Measurements from ENCODE around the gene RASGRP3.
A peak's percentile ranks its signal among the peaks of the same experiment; 100 is the strongest.

The RASGRP3 gene

DNA sequence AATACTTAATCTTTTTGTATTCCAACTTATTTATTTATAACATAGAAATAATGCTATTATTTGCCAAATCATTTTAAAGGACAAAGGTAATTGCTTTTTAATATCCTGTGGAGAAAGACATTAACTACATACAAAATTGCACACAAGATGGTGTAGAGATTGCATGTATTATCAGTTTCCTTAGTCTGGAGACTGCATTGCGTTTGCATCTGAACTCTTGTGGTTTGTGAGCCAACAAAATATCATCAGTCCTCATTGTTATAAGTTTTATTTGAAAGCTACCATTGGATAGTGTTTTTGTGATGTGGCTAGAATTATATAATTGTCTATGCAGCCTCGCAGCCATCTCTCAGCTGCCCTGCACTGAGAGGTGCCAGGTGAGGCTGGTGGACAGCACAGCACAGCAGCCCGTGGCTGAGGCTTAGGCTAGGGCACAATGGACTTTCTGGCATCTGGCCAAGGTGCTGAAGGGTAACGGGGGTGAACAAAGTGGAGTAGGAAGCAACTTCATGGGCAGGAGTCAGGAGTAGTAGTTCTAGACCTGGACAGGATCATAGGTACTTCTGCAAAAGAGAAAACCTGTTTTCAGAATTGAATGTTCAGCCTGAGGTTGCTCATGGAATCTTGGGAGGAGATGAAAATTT is 15.1 kb downstream of the RASGRP3 start:
- Histone ChIP-seq H3K9me3 (ENCODE audit: control insufficient read depth in 5 of 5, low read length in 5 of 5) (peaks cover 0 to 3% (median 0%) of the 10 kb centered on the region in 5 donors), H3K4me1 (ENCODE audit: control insufficient read depth in 5 of 5, insufficient read depth in 5 of 5, low read length in 5 of 5) (no peaks in the 10 kb centered on the region), H3K27ac (ENCODE audit: low read depth, low read length) (no peak overlapping the region), H3K27me3 (ENCODE audit: control insufficient read depth in 5 of 5, insufficient read depth in 4 of 5, low read length in 5 of 5) (no peaks in the 10 kb centered on the region), H3K36me3 (ENCODE audit: control insufficient read depth in 5 of 5, insufficient read depth in 5 of 5, low read length in 5 of 5) (no peaks in the 10 kb centered on the region), H3K9ac (ENCODE audit: low read length in 5 of 5) (no peak overlapping the region), H3K4me3 (ENCODE audit: low read depth in 1 of 5, low read length in 5 of 5) (no peak overlapping the region)

DNA sequence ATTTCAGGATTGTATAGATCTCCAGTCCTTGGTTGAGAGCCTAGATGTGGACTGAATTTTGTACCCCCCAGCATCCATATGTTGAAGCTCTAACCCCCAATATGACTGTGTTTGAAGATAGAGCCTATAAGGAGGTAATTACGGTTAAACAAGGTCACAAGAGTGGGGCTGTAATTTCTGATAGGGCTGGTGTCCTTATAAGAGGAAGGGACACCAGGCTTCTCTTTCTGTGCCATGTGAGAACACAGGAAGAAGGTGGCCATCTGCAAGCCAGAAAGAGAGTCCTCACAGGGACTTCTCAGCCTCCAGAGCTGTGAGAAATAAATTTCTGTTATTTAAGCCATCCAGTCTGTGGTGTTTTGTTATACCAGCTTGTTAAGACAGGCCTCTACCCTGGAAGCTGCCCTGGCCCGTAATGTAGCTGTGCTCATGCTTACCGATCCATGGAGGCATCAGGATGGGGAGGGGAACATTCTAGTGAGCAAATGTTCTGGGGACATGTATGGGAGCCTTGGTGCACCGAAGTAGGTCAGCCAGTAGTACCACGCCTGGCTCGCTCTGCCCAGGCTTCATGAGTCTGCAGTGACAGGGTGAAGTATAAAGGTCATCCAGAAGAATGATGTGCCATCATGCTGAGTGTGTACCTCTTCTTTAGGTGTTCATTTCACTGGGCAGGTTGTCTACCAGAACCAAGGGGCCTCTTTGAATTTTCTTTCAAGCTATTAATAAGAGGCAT is 16.1 kb downstream of the RASGRP3 start:
- H3K4me1 ChIP-seq (ENCODE audit: control insufficient read depth in 5 of 5, insufficient read depth in 5 of 5, low read length in 5 of 5) = no peaks in the 10 kb centered on the region
- no peaks in the 10 kb centered on the region for H3K36me3 ChIP-seq (ENCODE audit: control insufficient read depth in 5 of 5, insufficient read depth in 5 of 5, low read length in 5 of 5)
- H3K27me3 ChIP-seq (ENCODE audit: control insufficient read depth in 5 of 5, insufficient read depth in 4 of 5, low read length in 5 of 5) = no peaks in the 10 kb centered on the region
- H3K4me3 ChIP-seq (ENCODE audit: low read depth in 1 of 5, low read length in 5 of 5) = no peak overlapping the region
- no peaks in the 10 kb centered on the region for H3K9me3 ChIP-seq (ENCODE audit: control insufficient read depth in 5 of 5, low read length in 5 of 5)
- H3K9ac ChIP-seq (ENCODE audit: low read length in 5 of 5) = no peak overlapping the region
- H3K27ac ChIP-seq (ENCODE audit: low read depth, low read length) = no peak overlapping the region

DNA sequence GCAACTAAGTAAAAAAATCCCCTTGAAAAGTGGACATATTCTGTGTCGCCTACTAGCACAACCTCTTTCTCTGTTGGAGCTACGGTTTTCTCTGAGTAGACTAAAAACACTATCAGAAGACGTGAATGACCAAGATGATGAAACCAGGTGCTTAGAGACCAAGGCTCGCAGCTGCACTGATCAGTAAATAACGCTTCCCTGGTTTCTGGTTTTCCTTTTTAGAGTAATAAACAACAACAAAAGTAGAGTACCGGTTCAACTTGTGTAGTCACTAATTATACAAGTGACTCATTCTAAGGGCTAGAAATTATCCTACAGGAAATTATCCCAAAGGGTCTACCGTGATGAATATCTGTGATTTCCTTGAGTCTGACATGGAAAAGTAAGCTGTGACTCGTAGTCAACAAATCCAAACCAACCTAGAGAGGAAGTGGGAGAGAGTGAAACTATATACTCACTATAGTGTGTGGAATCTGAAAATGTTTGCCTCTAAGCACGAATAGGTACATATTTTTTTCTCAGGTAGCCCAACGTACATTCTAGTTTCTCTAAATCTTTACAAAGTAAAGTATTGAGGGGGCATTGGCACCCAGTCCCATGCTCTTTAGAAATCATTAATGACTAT is 17.8 kb downstream of the RASGRP3 start:
- no peak overlapping the region for H3K27ac ChIP-seq (ENCODE audit: low read depth, low read length)
- no peaks in the 10 kb centered on the region for H3K36me3 ChIP-seq (ENCODE audit: control insufficient read depth in 5 of 5, insufficient read depth in 5 of 5, low read length in 5 of 5)
- H3K27me3 ChIP-seq (ENCODE audit: control insufficient read depth in 5 of 5, insufficient read depth in 4 of 5, low read length in 5 of 5) = no peaks in the 10 kb centered on the region
- no peaks in the 10 kb centered on the region for H3K9me3 ChIP-seq (ENCODE audit: control insufficient read depth in 5 of 5, low read length in 5 of 5)
- no peak overlapping the region for H3K9ac ChIP-seq (ENCODE audit: low read length in 5 of 5)
- no peak overlapping the region for H3K4me3 ChIP-seq (ENCODE audit: low read depth in 1 of 5, low read length in 5 of 5)
- no peaks in the 10 kb centered on the region for H3K4me1 ChIP-seq (ENCODE audit: control insufficient read depth in 5 of 5, insufficient read depth in 5 of 5, low read length in 5 of 5)

GRCh38 chr2:33494877-33495641 is 18.6 kb downstream of the RASGRP3 start:
- Histone ChIP-seq H3K27ac (ENCODE audit: low read depth, low read length) (no peak overlapping the region), H3K9me3 (ENCODE audit: control insufficient read depth in 5 of 5, low read length in 5 of 5) (no peaks in the 10 kb centered on the region), H3K4me3 (ENCODE audit: low read depth in 1 of 5, low read length in 5 of 5) (no peak overlapping the region), H3K4me1 (ENCODE audit: control insufficient read depth in 5 of 5, insufficient read depth in 5 of 5, low read length in 5 of 5) (no peaks in the 10 kb centered on the region), H3K36me3 (ENCODE audit: control insufficient read depth in 5 of 5, insufficient read depth in 5 of 5, low read length in 5 of 5) (no peaks in the 10 kb centered on the region), H3K9ac (ENCODE audit: low read length in 5 of 5) (no peak overlapping the region), H3K27me3 (ENCODE audit: control insufficient read depth in 5 of 5, insufficient read depth in 4 of 5, low read length in 5 of 5) (no peaks in the 10 kb centered on the region)

- Histone ChIP-seq H3K9me3 (ENCODE audit: control insufficient read depth in 5 of 5, low read length in 5 of 5) (no peaks in the 10 kb centered on the region), H3K4me3 (ENCODE audit: low read depth in 1 of 5, low read length in 5 of 5) (no peak overlapping the region), H3K4me1 (ENCODE audit: control insufficient read depth in 5 of 5, insufficient read depth in 5 of 5, low read length in 5 of 5) (no peaks in the 10 kb centered on the region), H3K27ac (ENCODE audit: low read depth, low read length) (no peak overlapping the region), H3K9ac (ENCODE audit: low read length in 5 of 5) (no peak overlapping the region), H3K36me3 (ENCODE audit: control insufficient read depth in 5 of 5, insufficient read depth in 5 of 5, low read length in 5 of 5) (no peaks in the 10 kb centered on the region), H3K27me3 (ENCODE audit: control insufficient read depth in 5 of 5, insufficient read depth in 4 of 5, low read length in 5 of 5) (no peaks in the 10 kb centered on the region)
These were observed 19.2 kb downstream of the RASGRP3 start for GRCh38 chr2:33495683-33496082.

DNA sequence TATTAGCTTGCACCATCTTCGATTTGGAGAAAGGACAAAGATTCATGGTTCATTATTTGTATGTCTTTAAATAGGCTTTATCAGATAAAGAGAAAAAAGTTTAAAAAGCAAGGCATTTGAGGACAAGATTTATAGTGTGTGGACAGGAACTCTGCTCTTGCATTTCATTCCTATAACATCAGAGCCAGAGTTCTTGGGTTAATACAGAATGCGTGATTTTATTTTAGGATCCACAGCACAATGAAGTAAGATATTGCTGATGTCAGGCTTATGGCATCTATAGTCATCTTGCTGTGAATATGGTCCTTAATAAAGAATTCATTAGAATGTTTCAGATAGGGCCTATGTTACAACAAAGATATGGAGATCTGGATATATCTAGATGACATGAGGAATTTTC is 19.7 kb downstream of the RASGRP3 start:
- no peak overlapping the region for H3K27ac ChIP-seq (ENCODE audit: low read depth, low read length)
- no peaks in the 10 kb centered on the region for H3K9me3 ChIP-seq (ENCODE audit: control insufficient read depth in 5 of 5, low read length in 5 of 5)
- H3K4me1 ChIP-seq (ENCODE audit: control insufficient read depth in 5 of 5, insufficient read depth in 5 of 5, low read length in 5 of 5) = no peaks in the 10 kb centered on the region
- H3K27me3 ChIP-seq (ENCODE audit: control insufficient read depth in 5 of 5, insufficient read depth in 4 of 5, low read length in 5 of 5) = no peaks in the 10 kb centered on the region
- H3K4me3 ChIP-seq (ENCODE audit: low read depth in 1 of 5, low read length in 5 of 5) = no peak overlapping the region
- no peaks in the 10 kb centered on the region for H3K36me3 ChIP-seq (ENCODE audit: control insufficient read depth in 5 of 5, insufficient read depth in 5 of 5, low read length in 5 of 5)
- H3K9ac ChIP-seq (ENCODE audit: low read length in 5 of 5) = peak overlapping the region in 1 of 5 donors; percentile 9

DNA sequence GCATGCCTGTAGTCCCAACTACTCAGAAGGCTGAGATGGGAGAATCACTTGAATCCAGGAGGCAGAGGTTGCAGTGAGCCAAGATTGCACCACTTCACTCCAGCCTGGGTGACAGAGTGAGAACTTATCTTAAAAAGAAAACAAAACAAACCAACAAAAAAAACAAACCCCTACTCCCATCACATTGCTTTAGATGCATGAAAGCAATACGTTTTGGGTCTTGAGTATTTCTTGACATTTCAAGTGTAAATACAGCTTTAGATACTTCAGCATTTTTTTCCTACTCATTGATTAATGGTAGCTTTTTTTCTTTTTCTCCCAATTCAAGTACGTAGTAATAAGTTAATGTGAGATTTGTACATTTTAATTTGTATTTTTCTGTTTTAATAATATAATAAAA is 20.3 kb downstream of the RASGRP3 start:
- Histone ChIP-seq H3K4me3 (ENCODE audit: low read depth in 1 of 5, low read length in 5 of 5) (no peak overlapping the region), H3K27me3 (ENCODE audit: control insufficient read depth in 5 of 5, insufficient read depth in 4 of 5, low read length in 5 of 5) (no peaks in the 10 kb centered on the region), H3K4me1 (ENCODE audit: control insufficient read depth in 5 of 5, insufficient read depth in 5 of 5, low read length in 5 of 5) (no peaks in the 10 kb centered on the region), H3K27ac (ENCODE audit: low read depth, low read length) (no peak overlapping the region), H3K36me3 (ENCODE audit: control insufficient read depth in 5 of 5, insufficient read depth in 5 of 5, low read length in 5 of 5) (no peaks in the 10 kb centered on the region), H3K9ac (ENCODE audit: low read length in 5 of 5) (no peak overlapping the region), H3K9me3 (ENCODE audit: control insufficient read depth in 5 of 5, low read length in 5 of 5) (no peaks in the 10 kb centered on the region)

DNA sequence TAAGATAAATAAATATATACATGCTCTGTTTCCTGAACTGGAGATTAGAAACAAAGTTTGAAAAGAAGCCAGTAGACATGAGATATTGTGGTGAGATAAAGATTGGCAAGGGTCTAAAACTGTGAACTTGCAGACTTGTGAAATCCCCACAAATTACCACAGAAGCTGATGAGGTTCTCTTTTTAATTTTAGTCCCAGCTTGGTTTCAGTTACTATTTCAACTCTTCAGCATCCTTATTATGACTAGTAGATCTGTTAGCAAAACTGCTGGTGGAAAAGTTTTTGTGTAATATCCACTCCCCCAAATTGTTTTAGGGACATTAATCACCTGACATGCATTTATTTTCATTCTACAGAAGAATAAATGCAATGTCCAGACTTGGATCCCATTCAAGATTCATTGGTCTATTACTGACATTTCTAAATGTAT is 20.8 kb downstream of the RASGRP3 start:
- Histone ChIP-seq H3K36me3 (ENCODE audit: control insufficient read depth in 5 of 5, insufficient read depth in 5 of 5, low read length in 5 of 5) (no peaks in the 10 kb centered on the region), H3K9ac (ENCODE audit: low read length in 5 of 5) (no peak overlapping the region), H3K4me1 (ENCODE audit: control insufficient read depth in 5 of 5, insufficient read depth in 5 of 5, low read length in 5 of 5) (no peaks in the 10 kb centered on the region), H3K4me3 (ENCODE audit: low read depth in 1 of 5, low read length in 5 of 5) (no peak overlapping the region), H3K27me3 (ENCODE audit: control insufficient read depth in 5 of 5, insufficient read depth in 4 of 5, low read length in 5 of 5) (no peaks in the 10 kb centered on the region), H3K9me3 (ENCODE audit: control insufficient read depth in 5 of 5, low read length in 5 of 5) (no peaks in the 10 kb centered on the region), H3K27ac (ENCODE audit: low read depth, low read length) (no peak overlapping the region)

- Histone ChIP-seq H3K9me3 (ENCODE audit: control insufficient read depth in 5 of 5, low read length in 5 of 5) (no peaks in the 10 kb centered on the region), H3K27ac (ENCODE audit: low read depth, low read length) (no peak overlapping the region), H3K9ac (ENCODE audit: low read length in 5 of 5) (no peak overlapping the region), H3K27me3 (ENCODE audit: control insufficient read depth in 5 of 5, insufficient read depth in 4 of 5, low read length in 5 of 5) (no peaks in the 10 kb centered on the region), H3K36me3 (ENCODE audit: control insufficient read depth in 5 of 5, insufficient read depth in 5 of 5, low read length in 5 of 5) (no peaks in the 10 kb centered on the region), H3K4me3 (ENCODE audit: low read depth in 1 of 5, low read length in 5 of 5) (no peak overlapping the region), H3K4me1 (ENCODE audit: control insufficient read depth in 5 of 5, insufficient read depth in 5 of 5, low read length in 5 of 5) (no peaks in the 10 kb centered on the region)
These were observed 22.0 kb downstream of the RASGRP3 start for GRCh38 chr2:33498291-33498956.

Data from subcutaneous abdominal adipose tissue (tissue), 5 donors.